GM19463 (cell line): Measurements from ENCODE around the gene NSMF.
"Not testable (repeated sequence)": the region's sequence is repeated elsewhere in the genome, so short reads cannot be mapped to it uniquely, and the experiment has no call there.

Experiments used
- ATAC-seq: cut with Tn5 transposase; IDR thresholded peaks from one replicate; pipeline ENCODE4 v1.9.1; 2021; ENCODE audit warnings: mild to moderate bottlenecking, moderate library complexity; ENCODE audit not compliant: unreplicated experiment

NSMF gene

GRCh38 chr9:137477778-137478612 lies 18.9 kb upstream of the NSMF start:
- ATAC-seq = no peak

GRCh38 chr9:137476856-137477255 lies 17.7 kb upstream of the NSMF start:
- ATAC-seq = no peak

GRCh38 chr9:137475666-137476065 lies 16.5 kb upstream of the NSMF start:
- ATAC-seq = no peak

- ATAC-seq = no peak
Observed at GRCh38 chr9:137474271-137474670, 15.1 kb upstream of the NSMF start.

- ATAC-seq = no peak
Observed at GRCh38 chr9:137470785-137471184, 11.7 kb upstream of the NSMF start.

GRCh38 chr9:137467896-137468295 lies 8.8 kb upstream of the NSMF start:
- ATAC-seq = no peak

- ATAC-seq = no peak
Observed at GRCh38 chr9:137467161-137467581, 8.0 kb upstream of the NSMF start.

GRCh38 chr9:137466389-137467085 lies 7.4 kb upstream of the NSMF start:
- not testable (repeated sequence) for ATAC-seq

- no peak for ATAC-seq
Observed at GRCh38 chr9:137465720-137466388, 6.7 kb upstream of the NSMF start.

GRCh38 chr9:137465000-137465719 lies 6.0 kb upstream of the NSMF start:
- no peak for ATAC-seq

GRCh38 chr9:137464291-137464999 lies 5.3 kb upstream of the NSMF start:
- no peak for ATAC-seq

- no peak for ATAC-seq
Observed at GRCh38 chr9:137463931-137464290, 4.8 kb upstream of the NSMF start.

GRCh38 chr9:137462986-137463930 lies 4.1 kb upstream of the NSMF start:
- ATAC-seq = no peak

- no peak for ATAC-seq
Observed at GRCh38 chr9:137462396-137462985, 3.4 kb upstream of the NSMF start.

GRCh38 chr9:137461663-137462395 lies 2.7 kb upstream of the NSMF start:
- ATAC-seq = no peak

- no peak for ATAC-seq
Observed at GRCh38 chr9:137461316-137461662, 2.2 kb upstream of the NSMF start.

GRCh38 chr9:137460363-137461315 lies 1.5 kb upstream of the NSMF start:
- no peak for ATAC-seq
